Measurements from ENCODE around the gene FBXW4. TPM values are rescaled to one million over a fixed set of nuclear protein-coding genes. Genes with fewer than 3 reads are reported as not detected.

Gene FBXW4
- total and polyA plus RNA-seq, 10 of the 15 experiments (the other 5 are each of a cell fraction or from before 2014, with no cell fraction given), result 5.7 to 42.0 (median 27.5) TPM

DNA sequence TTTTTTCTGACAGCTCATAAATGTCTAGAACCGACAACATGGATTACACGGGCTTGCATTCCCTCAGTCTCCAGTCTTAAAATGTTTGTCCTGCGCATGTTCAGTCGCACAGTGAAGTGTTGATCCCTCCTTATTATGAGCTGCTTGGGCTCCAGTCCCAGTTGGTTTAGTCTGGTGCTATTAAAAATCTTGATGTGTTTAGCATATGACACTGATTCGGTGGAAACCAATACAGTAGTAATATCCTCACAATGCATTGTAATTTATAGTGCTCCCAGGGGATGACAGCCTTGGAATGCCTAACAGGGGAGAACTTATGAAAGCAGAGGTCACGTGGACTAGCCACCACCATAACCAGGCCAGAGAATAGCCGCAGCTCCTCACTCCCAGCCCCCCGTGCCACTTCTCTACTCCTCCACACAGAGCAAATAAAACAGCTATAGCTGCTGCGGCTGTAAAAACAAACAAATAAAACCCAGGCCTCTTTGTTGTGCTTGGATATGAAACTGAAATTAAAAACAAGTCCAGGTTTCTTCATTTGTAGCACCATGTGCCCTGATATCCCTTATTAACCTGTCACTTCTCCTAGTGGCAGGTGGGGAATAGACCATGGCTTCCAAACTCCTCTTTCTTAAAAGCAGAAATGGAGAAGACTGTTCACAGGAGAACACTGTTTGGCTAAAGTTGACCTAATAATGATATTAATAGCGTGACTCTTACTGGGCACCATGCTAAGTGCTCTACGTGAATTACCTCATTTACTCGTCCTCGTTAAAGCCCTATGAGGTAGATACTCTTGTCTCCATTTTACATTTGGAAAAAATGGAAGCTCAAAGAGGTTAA is 99.2 kb downstream of the FBXW4 start:
- intact Hi-C loops (cut with micrococcal nuclease; ENCODE audit: unreplicated experiment), result no loop called here
- in situ Hi-C loops (cut with MboI), result no loop called here
- ChIA-PET SMC1A (ENCODE audit: uncharacterized antibody, unreplicated experiment) (interaction anchor here (1.5 to 2.9 kb wide), 2 partner anchors 35 to 185 kb away, joined by 3 to 10 read pairs; no protein-coding TSS in a partner anchor), POLR2A (interaction anchor here (0.9 kb wide), 1 partner anchor 8 kb away, joined by 3 read pairs; the partner anchor contains the start of genes DPCD and POLL), RAD21 (ENCODE audit: unreplicated experiment) (interaction anchor here (9.4 kb wide), 1 partner anchor 186 kb away, joined by 172 read pairs; the partner anchor contains the start of gene NPM3), CTCF (interaction anchor here (1.0 to 13.9 kb wide), 5 partner anchors 8 to 186 kb away, joined by 3 to 334 read pairs (median 3); partner anchors contain the start of genes DPCD, NPM3 and POLL)
- Histone ChIP-seq H3K27me3 (replicated peaks in 1 of 2; ENCODE audit: control insufficient read depth in 2 of 2, insufficient read depth in 2 of 2, low read length in 1 of 2) (no peaks in the 10 kb centered on the region), H2AFZ (ENCODE audit: control insufficient read depth, low read depth, low read length) (no peak overlapping the region), H3K27ac (ENCODE audit: control insufficient read depth, insufficient read depth) (no peak overlapping the region), H3K9me3 (replicated peaks; ENCODE audit: control insufficient read depth, insufficient read depth, low read length) (no peaks in the 10 kb centered on the region), H4K20me1 (ENCODE audit: control insufficient read depth, insufficient read depth) (no peaks in the 10 kb centered on the region), H3K4me1 (ENCODE audit: control insufficient read depth, insufficient read depth, low read length) (no peaks in the 10 kb centered on the region), H3K9ac (ENCODE audit: control insufficient read depth, insufficient read depth, low read length) (no peak overlapping the region), H3K4me3 (no peak overlapping the region), H3K36me3 (ENCODE audit: control insufficient read depth in 2 of 2, insufficient read depth in 2 of 2, low read length in 1 of 2) (no peaks in the 10 kb centered on the region), H3K4me2 (ENCODE audit: control insufficient read depth, insufficient read depth) (no peak overlapping the region), H3K79me2 (ENCODE audit: control insufficient read depth, insufficient read depth, low read length) (no peaks in the 10 kb centered on the region)
- no TSS peak for BruUV-seq (replicated peaks)
- 82% methylated on average over 13 of the region's 13 CpGs for WGBS (ENCODE audit: insufficient coverage, insufficient replicate concordance, low lambda C conversion rate, missing lambda C conversion rate)
- ATAC-seq (no peak), DNase-seq (ENCODE audit: low read depth, low spot score) (no peak), FAIRE-seq (no peak)
- TF ChIP-seq PRDM15 (CRISPR knock-in tag; IDR thresholded peaks at IDR 0.05) (no peak), SUZ12 (IDR thresholded peaks at IDR 0.05; ENCODE audit: unreplicated experiment) (no peak), POLR2AphosphoS2 (IDR thresholded peaks at IDR 0.05; ENCODE audit: low read depth, low read length) (no peak), MLLT1 (IDR thresholded peaks at IDR 0.05) (no peak), ELK1 (IDR thresholded peaks at IDR 0.05; ENCODE audit: low read depth, low read length) (no peak), ZSCAN29 (IDR thresholded peaks at IDR 0.05) (no peak), SREBF1 (IDR thresholded peaks at IDR 0.05; ENCODE audit: low read length) (no peak), RCOR1 (conservative IDR thresholded peaks at IDR 0.05; ENCODE audit: low read depth, low read length) (no peak), BHLHE40 (IDR thresholded peaks at IDR 0.05; ENCODE audit: borderline replicate concordance in 1 of 2, low read depth in 2 of 2, low read length in 1 of 2) (no peak)
- TF ChIP-seq, protein P1, sequence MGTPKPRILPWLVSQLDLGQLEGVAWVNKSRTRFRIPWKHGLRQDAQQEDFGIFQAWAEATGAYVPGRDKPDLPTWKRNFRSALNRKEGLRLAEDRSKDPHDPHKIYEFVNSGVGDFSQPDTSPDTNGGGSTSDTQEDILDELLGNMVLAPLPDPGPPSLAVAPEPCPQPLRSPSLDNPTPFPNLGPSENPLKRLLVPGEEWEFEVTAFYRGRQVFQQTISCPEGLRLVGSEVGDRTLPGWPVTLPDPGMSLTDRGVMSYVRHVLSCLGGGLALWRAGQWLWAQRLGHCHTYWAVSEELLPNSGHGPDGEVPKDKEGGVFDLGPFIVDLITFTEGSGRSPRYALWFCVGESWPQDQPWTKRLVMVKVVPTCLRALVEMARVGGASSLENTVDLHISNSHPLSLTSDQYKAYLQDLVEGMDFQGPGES (IDR thresholded peaks at IDR 0.05), result no peak
- TF ChIP-seq, protein P2, sequence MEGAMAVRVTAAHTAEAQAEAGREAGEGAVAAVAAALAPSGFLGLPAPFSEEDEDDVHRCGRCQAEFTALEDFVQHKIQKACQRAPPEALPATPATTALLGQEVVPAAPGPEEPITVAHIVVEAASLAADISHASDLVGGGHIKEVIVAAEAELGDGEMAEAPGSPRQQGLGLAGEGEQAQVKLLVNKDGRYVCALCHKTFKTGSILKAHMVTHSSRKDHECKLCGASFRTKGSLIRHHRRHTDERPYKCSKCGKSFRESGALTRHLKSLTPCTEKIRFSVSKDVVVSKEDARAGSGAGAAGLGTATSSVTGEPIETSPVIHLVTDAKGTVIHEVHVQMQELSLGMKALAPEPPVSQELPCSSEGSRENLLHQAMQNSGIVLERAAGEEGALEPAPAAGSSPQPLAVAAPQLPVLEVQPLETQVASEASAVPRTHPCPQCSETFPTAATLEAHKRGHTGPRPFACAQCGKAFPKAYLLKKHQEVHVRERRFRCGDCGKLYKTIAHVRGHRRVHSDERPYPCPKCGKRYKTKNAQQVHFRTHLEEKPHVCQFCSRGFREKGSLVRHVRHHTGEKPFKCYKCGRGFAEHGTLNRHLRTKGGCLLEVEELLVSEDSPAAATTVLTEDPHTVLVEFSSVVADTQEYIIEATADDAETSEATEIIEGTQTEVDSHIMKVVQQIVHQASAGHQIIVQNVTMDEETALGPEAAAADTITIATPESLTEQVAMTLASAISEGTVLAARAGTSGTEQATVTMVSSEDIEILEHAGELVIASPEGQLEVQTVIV (IDR thresholded peaks at IDR 0.05; ENCODE audit: borderline replicate concordance, partially characterized antibody), result no peak

All from GM12878 (cell line).